ENCODE data around the gene TPRN. TPM values are rescaled to one million over a fixed set of nuclear protein-coding genes. Genes with fewer than 3 reads are reported as not detected.

Gene TPRN
- total and polyA plus RNA-seq, 9 of the 15 experiments (the other 6 are each of a cell fraction or from before 2014, with no cell fraction given): 0.31 to 31.9 (median 4.4) TPM

GRCh38 chr9:137242269-137243203 is 42.0 kb upstream of the TPRN start (continued):
- no peak for TF ChIP-seq ELK1 (CRISPR knock-in tag; IDR thresholded peaks at IDR 0.05)
- TF ChIP-seq RUNX1 (IDR thresholded peaks at IDR 0.05; ENCODE audit: low read depth): no peak
- no peak for TF ChIP-seq ZBTB5 (IDR thresholded peaks at IDR 0.05)
- no peak for TF ChIP-seq CUX1 (CRISPR knock-in tag; IDR thresholded peaks at IDR 0.05)
- no peak for TF ChIP-seq ZNF431 (CRISPR knock-in tag; IDR thresholded peaks at IDR 0.05)
- TF ChIP-seq FOXP4 (CRISPR knock-in tag; IDR thresholded peaks at IDR 0.05; ENCODE audit: borderline replicate concordance): 0 out of 2 replicates have a peak, but pooled peaks have one; percentile 1
- peak; percentile 89 for TF ChIP-seq FIP1L1 (IDR thresholded peaks at IDR 0.05; ENCODE audit: low read depth, low read length, poor library complexity, severe bottlenecking)
- no peak for TF ChIP-seq CEBPG (CRISPR knock-in tag; IDR thresholded peaks at IDR 0.05)
- no peak for TF ChIP-seq CEBPG (tag; conservative IDR thresholded peaks at IDR 0.05 in 1 of 2, IDR thresholded peaks at IDR 0.05 in 1 of 2)
- no peak for TF ChIP-seq CREBBP (IDR thresholded peaks at IDR 0.05; ENCODE audit: low read depth, low read length)
- TF ChIP-seq COPS2 (conservative IDR thresholded peaks at IDR 0.05): no peak
